GM21825 (cell line): ENCODE measurements around the gene SPTBN1.

Experiments used
- ATAC-seq: cut with Tn5 transposase; IDR thresholded peaks from one replicate; pipeline ENCODE4 v1.9.1; 2021; ENCODE audit warnings: mild to moderate bottlenecking, moderate library complexity; ENCODE audit not compliant: unreplicated experiment

SPTBN1 gene

GRCh38 chr2:54549430-54549829 is 93.3 kb downstream of the SPTBN1 start:
- no peak for ATAC-seq

GRCh38 chr2:54549917-54550518 is 93.9 kb downstream of the SPTBN1 start:
- no peak for ATAC-seq

- ATAC-seq = no peak
Measured at GRCh38 chr2:54550547-54550946, 94.4 kb downstream of the SPTBN1 start.

GRCh38 chr2:54551123-54551756 is 95.1 kb downstream of the SPTBN1 start:
- ATAC-seq = peak; percentile 63

GRCh38 chr2:54553075-54553474 is 96.9 kb downstream of the SPTBN1 start:
- ATAC-seq = no peak

- ATAC-seq = no peak
Measured at GRCh38 chr2:54553775-54554174, 97.6 kb downstream of the SPTBN1 start.

GRCh38 chr2:54555318-54555837 is 99.3 kb downstream of the SPTBN1 start:
- no peak for ATAC-seq

- no peak for ATAC-seq
Measured at GRCh38 chr2:54556621-54557121, 100.5 kb downstream of the SPTBN1 start.

GRCh38 chr2:54557211-54557600 is 101.1 kb downstream of the SPTBN1 start:
- no peak for ATAC-seq

GRCh38 chr2:54557601-54558187 is 101.6 kb downstream of the SPTBN1 start:
- peak; percentile 51 for ATAC-seq

- ATAC-seq = peak; percentile 46
Measured at GRCh38 chr2:54558188-54559005, 102.3 kb downstream of the SPTBN1 start.

GRCh38 chr2:54559006-54559445 is 102.9 kb downstream of the SPTBN1 start:
- no peak for ATAC-seq

GRCh38 chr2:54559593-54560145 is 103.5 kb downstream of the SPTBN1 start:
- ATAC-seq = no peak

GRCh38 chr2:54560146-54560881 is 104.2 kb downstream of the SPTBN1 start:
- ATAC-seq = peak; percentile 38

- no peak for ATAC-seq
Measured at GRCh38 chr2:54561010-54561409, 104.9 kb downstream of the SPTBN1 start.

GRCh38 chr2:54564439-54564838 is 108.3 kb downstream of the SPTBN1 start:
- no peak for ATAC-seq

GRCh38 chr2:54565551-54565950 is 109.4 kb downstream of the SPTBN1 start:
- no peak for ATAC-seq

- ATAC-seq = no peak
Measured at GRCh38 chr2:54566896-54567295, 110.8 kb downstream of the SPTBN1 start.

- peak; percentile 27 for ATAC-seq
Measured at GRCh38 chr2:54568876-54569321, 112.8 kb downstream of the SPTBN1 start.

GRCh38 chr2:54569745-54570301 is 113.7 kb downstream of the SPTBN1 start:
- ATAC-seq = no peak
